HepG2 (cell line): ENCODE data around the gene CTCF. TPM values are rescaled to one million over a fixed set of nuclear protein-coding genes. Genes with fewer than 3 reads are reported as not detected.

Source experiments
- AKNA ChIP-seq: sonication (generic); formaldehyde crosslinking; IDR thresholded peaks from 2 replicates; pipeline ENCODE4 v1.4.0; 2020; ENCODE audit warnings: missing genetic modification reagents, borderline replicate concordance
- ATF2 ChIP-seq: sonication (generic); formaldehyde crosslinking; IDR thresholded peaks from 2 replicates; pipeline ENCODE4 v1.4.0; 2020; ENCODE audit warnings: missing genetic modification reagents
- FLYWCH1 ChIP-seq: sonication (generic); formaldehyde crosslinking; IDR thresholded peaks from 2 replicates; pipeline ENCODE4 v1.8.1; 2023; ENCODE audit warnings: mild to moderate bottlenecking, missing genetic modification reagents
- FOXO1 ChIP-seq: sonication (generic); formaldehyde crosslinking; IDR thresholded peaks from 2 replicates; pipeline ENCODE4 v1.4.0; 2020; ENCODE audit warnings: missing genetic modification reagents
- HDAC1 ChIP-seq: sonication (generic); formaldehyde crosslinking; IDR thresholded peaks from 2 replicates; pipeline ENCODE4 v1.5.1; 2020; ENCODE audit warnings: mild to moderate bottlenecking, missing genetic modification reagents
- MAZ ChIP-seq, 2 experiments: sonication (generic) in 1 of 2; formaldehyde crosslinking in 1 of 2; IDR thresholded peaks; 2 replicates each; pipeline versions ENCODE4 v1.5.0 to v1.6.1; 2012 to 2020; ENCODE audit warnings: low read depth in 2 of 2, mild to moderate bottlenecking in 2 of 2, borderline replicate concordance in 1 of 2, improper control_type of control experiment in 1 of 2, low read length in 1 of 2, missing genetic modification reagents in 1 of 2, moderate library complexity in 1 of 2
- NFE2L1 ChIP-seq: sonication (generic); formaldehyde crosslinking; IDR thresholded peaks from 2 replicates; pipeline ENCODE4 v1.4.0; 2020; ENCODE audit warnings: missing genetic modification reagents, mild to moderate bottlenecking, borderline replicate concordance
- POGZ ChIP-seq: sonication (generic); formaldehyde crosslinking; IDR thresholded peaks from 2 replicates; pipeline ENCODE4 v1.4.0; 2020; ENCODE audit warnings: mild to moderate bottlenecking, missing genetic modification reagents
- SMAD3 ChIP-seq: sonication (generic); formaldehyde crosslinking; IDR thresholded peaks from 2 replicates; pipeline ENCODE4 v1.4.0; 2020; ENCODE audit warnings: missing genetic modification reagents
- SNAPC2 ChIP-seq: sonication (generic); formaldehyde crosslinking; IDR thresholded peaks from 2 replicates; pipeline ENCODE4 v1.8.1; 2022; ENCODE audit warnings: mild to moderate bottlenecking, missing genetic modification reagents
- TEAD3 ChIP-seq: optimal IDR thresholded peaks from 2 replicates; pipeline ENCODE3; 2016; ENCODE audit warnings: borderline replicate concordance
- THAP11 ChIP-seq: IDR thresholded peaks from 2 replicates; pipeline ENCODE4 v1.6.1; 2016; ENCODE audit warnings: missing biosample characterization, missing genetic modification reagents
- YY1 ChIP-seq: IDR thresholded peaks from 2 replicates; pipeline ENCODE4 v1.6.1; 2011; ENCODE audit warnings: low read length, low read depth, moderate library complexity, mild to moderate bottlenecking; ENCODE audit not compliant: insufficient read depth, insufficient replicate concordance
- ZNF317 ChIP-seq: sonication (generic); formaldehyde crosslinking; IDR thresholded peaks from 2 replicates; pipeline ENCODE4 v1.5.0; 2020; ENCODE audit warnings: mild to moderate bottlenecking, missing genetic modification reagents
- ZNF775 ChIP-seq: sonication (generic); formaldehyde crosslinking; IDR thresholded peaks from 2 replicates; pipeline ENCODE4 v1.4.0; 2020; ENCODE audit warnings: missing genetic modification reagents, mild to moderate bottlenecking, moderate library complexity, borderline replicate concordance
- polyA plus RNA-seq, 8 experiments: library from polyadenylated mRNA; depleted of rRNA in 3 of 8; stranded (reverse) in 7 of 8; unstranded in 1 of 8; fragments of >200 nt; fragmentation: Illumina TruSeq in 4 of 8; extraction: Trizol in 4 of 8; gene quantifications; 2 replicates each; pipeline versions ENCODE4 v1.2.1 to v1.2.3, GENCODE V29; 2011 to 2016; ENCODE audit warnings: low read depth in 4 of 8, missing spikeins in 1 of 8, mixed read lengths in 1 of 8; ENCODE audit not compliant: insufficient read depth in 1 of 8
- total RNA-seq, 5 experiments: library from RNA; depleted of rRNA; stranded (reverse); fragments of >200 nt; fragmentation: Illumina TruSeq; extraction: Trizol; gene quantifications; 2 replicates each; pipeline ENCODE4 v1.2.3, GENCODE V29; 2016; ENCODE audit warnings: low read depth in 1 of 5
- TF ChIP-seq, protein P1 (sequence below): sonication (generic); formaldehyde crosslinking; IDR thresholded peaks from 2 replicates; pipeline ENCODE4; 2020; ENCODE audit warnings: missing genetic modification reagents, mild to moderate bottlenecking, borderline replicate concordance
- TF ChIP-seq, protein P2 (sequence below): sonication (generic); formaldehyde crosslinking; IDR thresholded peaks from 2 replicates; pipeline ENCODE4 v1.8.0; 2022; ENCODE audit warnings: mild to moderate bottlenecking, missing genetic modification reagents, borderline replicate concordance

CTCF gene
- total and polyA plus RNA-seq, 2 of the 13 experiments (the other 11 are each of a cell fraction or from before 2014, with no cell fraction given) = 19.5 to 37.5 TPM

GRCh38 chr16:67563708-67564468 lies 1.6 kb downstream of the CTCF start (continued):
- TF ChIP-seq ATF2 (CRISPR knock-in tag) = no peak
- TF ChIP-seq ZNF775 (CRISPR knock-in tag) = no peak
- no peak for TF ChIP-seq YY1
- peak; percentile 30; the same call in 1 of the 2 replicates for TF ChIP-seq SMAD3 (CRISPR knock-in tag)
- no peak for TF ChIP-seq TEAD3 (CRISPR knock-in tag)
- TF ChIP-seq AKNA = peak; percentile 31; the same call in 1 of the 2 replicates
- TF ChIP-seq, protein P1, sequence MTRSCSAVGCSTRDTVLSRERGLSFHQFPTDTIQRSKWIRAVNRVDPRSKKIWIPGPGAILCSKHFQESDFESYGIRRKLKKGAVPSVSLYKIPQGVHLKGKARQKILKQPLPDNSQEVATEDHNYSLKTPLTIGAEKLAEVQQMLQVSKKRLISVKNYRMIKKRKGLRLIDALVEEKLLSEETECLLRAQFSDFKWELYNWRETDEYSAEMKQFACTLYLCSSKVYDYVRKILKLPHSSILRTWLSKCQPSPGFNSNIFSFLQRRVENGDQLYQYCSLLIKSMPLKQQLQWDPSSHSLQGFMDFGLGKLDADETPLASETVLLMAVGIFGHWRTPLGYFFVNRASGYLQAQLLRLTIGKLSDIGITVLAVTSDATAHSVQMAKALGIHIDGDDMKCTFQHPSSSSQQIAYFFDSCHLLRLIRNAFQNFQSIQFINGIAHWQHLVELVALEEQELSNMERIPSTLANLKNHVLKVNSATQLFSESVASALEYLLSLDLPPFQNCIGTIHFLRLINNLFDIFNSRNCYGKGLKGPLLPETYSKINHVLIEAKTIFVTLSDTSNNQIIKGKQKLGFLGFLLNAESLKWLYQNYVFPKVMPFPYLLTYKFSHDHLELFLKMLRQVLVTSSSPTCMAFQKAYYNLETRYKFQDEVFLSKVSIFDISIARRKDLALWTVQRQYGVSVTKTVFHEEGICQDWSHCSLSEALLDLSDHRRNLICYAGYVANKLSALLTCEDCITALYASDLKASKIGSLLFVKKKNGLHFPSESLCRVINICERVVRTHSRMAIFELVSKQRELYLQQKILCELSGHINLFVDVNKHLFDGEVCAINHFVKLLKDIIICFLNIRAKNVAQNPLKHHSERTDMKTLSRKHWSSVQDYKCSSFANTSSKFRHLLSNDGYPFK (CRISPR knock-in tag) = no peak
- peak; percentile 64 for TF ChIP-seq HDAC1 (CRISPR knock-in tag)
- no peak for TF ChIP-seq NFE2L1
- TF ChIP-seq FOXO1 = no peak
- 0 out of 2 replicates have a peak, but pooled peaks have one; percentile 28 for TF ChIP-seq ZNF317 (CRISPR knock-in tag)
- no peak for TF ChIP-seq MAZ (IDR thresholded peaks at IDR 0.05; ENCODE audit: borderline replicate concordance, low read depth, low read length)
- TF ChIP-seq MAZ (CRISPR knock-in tag; IDR thresholded peaks at IDR 0.05; ENCODE audit: low read depth) = peak; percentile 57
- TF ChIP-seq FLYWCH1 = no peak
- TF ChIP-seq, protein P2, sequence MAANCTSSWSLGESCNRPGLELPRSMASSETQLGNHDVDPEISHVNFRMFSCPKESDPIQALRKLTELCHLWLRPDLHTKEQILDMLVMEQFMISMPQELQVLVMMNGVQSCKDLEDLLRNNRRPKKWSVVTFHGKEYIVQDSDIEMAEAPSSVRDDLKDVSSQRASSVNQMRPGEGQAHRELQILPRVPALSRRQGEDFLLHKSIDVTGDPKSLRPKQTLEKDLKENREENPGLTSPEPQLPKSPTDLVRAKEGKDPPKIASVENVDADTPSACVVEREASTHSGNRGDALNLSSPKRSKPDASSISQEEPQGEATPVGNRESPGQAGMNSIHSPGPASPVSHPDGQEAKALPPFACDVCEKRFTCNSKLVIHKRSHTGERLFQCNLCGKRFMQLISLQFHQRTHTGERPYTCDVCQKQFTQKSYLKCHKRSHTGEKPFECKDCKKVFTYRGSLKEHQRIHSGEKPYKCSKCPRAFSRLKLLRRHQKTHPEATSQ (CRISPR knock-in tag) = 0 out of 2 replicates have a peak, but pooled peaks have one; percentile 25
- TF ChIP-seq THAP11 (CRISPR knock-in tag) = 0 out of 2 replicates have a peak, but pooled peaks have one; percentile 17
- no peak for TF ChIP-seq SNAPC2 (CRISPR knock-in tag)
- peak; percentile 33; the same call in 1 of the 2 replicates for TF ChIP-seq POGZ (CRISPR knock-in tag)
